Measurements from ENCODE around the gene RAD51B.

The RAD51B gene

DNA sequence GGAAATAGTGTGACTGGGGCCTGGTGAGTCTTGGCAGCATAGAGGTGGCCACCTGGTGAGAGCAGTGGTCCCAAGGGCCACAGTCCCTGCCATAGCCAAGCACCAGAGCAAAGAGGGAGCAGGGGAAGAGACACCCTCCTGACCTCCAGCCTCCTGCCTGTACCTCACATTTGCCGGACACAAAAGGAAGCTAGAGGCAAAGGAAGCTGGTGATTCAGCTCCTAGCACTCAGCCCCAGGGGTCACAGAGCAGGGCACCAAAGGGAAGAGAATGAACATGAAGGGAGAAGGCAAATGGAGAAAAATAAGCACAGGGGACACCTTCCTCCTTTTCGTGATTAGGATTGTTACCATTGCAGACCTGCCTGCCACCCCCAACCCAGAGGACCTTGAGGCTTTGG lies 756.5 kb downstream of the RAD51B start:
- H3K4me1 ChIP-seq (ENCODE audit: insufficient read depth, poor library complexity, severe bottlenecking) = peaks cover 28% of the 10 kb centered on the region
- no peak for ATAC-seq (ENCODE audit: low read depth)

DNA sequence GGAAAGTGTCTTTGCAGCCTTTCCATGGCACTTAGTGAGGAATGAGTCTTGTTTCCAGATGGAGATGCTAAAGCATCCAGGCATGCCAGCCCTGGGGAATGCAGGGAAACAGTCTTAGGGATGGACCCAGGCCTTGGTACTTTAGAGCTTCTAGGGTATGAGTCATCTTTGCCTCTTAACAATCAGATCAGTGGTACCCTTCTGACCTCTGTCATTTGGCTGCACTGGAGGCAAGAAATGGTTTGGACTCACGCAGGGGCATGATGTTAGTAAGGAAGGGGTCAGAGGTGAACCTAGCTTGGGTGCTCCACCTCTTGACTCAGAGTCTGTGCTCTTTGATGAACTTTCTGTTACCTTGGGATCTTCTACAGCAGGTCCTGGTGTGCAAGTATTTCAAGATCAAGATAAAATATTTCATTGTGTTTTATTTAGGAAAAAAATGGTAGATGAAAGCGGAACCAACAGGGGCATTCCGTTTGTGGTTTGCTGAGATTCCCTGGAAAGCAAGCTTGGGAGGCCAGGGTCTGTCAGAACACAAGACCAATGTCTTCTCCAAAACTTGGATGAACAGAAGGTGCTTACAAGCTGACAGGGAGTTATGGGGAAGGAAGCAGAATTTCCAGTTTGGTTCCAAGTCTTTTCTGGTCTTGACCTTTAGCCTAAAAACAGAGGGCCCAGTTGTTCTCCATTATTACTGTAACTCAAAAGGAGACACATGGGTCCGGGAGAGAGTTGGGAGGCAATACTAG lies 757.1 kb downstream of the RAD51B start:
- H3K4me1 ChIP-seq (ENCODE audit: insufficient read depth, poor library complexity, severe bottlenecking) = peaks cover 28% of the 10 kb centered on the region
- TF ChIP-seq CTCF (IDR thresholded peaks at IDR 0.05; ENCODE audit: poor library complexity, severe bottlenecking) = no peak
- no peaks in the 10 kb centered on the region for H3K36me3 ChIP-seq (ENCODE audit: low read depth)
- peak; percentile 48 for ATAC-seq (ENCODE audit: low read depth)
- H3K4me3 ChIP-seq (ENCODE audit: severe bottlenecking) = no peak overlapping the region
- no peaks in the 10 kb centered on the region for H3K27me3 ChIP-seq (ENCODE audit: insufficient read depth, poor library complexity, severe bottlenecking)
- H3K27ac ChIP-seq (ENCODE audit: poor library complexity, severe bottlenecking) = peak overlapping the region; percentile 96
- no peaks in the 10 kb centered on the region for H3K9me3 ChIP-seq (ENCODE audit: severe bottlenecking)
- no peak for DNase-seq (ENCODE audit: low spot score)

More for the DNA sequence above, 756.5 kb downstream of the RAD51B start:
- H3K4me3 ChIP-seq (ENCODE audit: severe bottlenecking) = no peak overlapping the region
- DNase-seq (ENCODE audit: low spot score) = no peak
- no peaks in the 10 kb centered on the region for H3K27me3 ChIP-seq (ENCODE audit: insufficient read depth, poor library complexity, severe bottlenecking)
- H3K9me3 ChIP-seq (ENCODE audit: severe bottlenecking) = no peaks in the 10 kb centered on the region
- no peak for TF ChIP-seq CTCF (IDR thresholded peaks at IDR 0.05; ENCODE audit: poor library complexity, severe bottlenecking)
- H3K27ac ChIP-seq (ENCODE audit: poor library complexity, severe bottlenecking) = peak overlapping the region; percentile 96
- no peaks in the 10 kb centered on the region for H3K36me3 ChIP-seq (ENCODE audit: low read depth)

DNA sequence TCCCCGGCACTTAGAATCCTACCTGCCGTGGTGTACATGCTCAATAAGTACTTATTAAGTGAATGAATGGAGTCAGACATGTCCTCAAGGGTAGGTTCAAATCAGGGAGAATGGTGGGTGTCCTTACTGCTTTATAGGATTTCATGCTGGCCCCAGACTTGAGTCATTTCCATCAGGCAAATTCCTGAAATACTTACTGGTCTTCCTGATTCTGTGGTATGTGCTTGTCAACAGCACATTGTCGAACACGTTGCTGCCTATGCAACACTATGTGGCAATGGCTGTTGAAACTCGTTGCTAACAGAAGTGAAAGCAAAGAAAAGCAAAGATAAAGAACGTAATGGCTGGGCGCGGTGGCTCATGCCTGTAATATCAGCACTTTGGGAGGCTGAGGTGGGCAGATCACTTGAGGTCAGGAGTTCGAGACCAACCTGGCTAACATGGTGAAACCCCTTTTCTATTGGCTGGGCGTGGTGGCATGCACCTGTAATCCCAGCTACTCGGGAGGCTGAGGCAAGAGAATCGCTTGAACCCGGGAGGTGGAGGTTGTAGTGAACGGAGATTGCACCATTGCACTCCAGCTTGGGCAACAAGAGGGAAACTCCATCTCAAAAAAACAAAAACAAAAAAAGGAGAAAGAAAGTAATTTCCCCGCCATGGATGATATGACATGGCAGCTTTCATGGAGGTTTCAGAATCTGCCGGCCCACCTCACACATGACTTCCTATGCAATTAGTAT lies 758.4 kb downstream of the RAD51B start:
- ATAC-seq (ENCODE audit: low read depth) (peak; percentile 95), DNase-seq (ENCODE audit: low spot score) (peak; percentile 90)
- TF ChIP-seq CTCF (IDR thresholded peaks at IDR 0.05; ENCODE audit: poor library complexity, severe bottlenecking) = no peak
- Histone ChIP-seq H3K27me3 (ENCODE audit: insufficient read depth, poor library complexity, severe bottlenecking) (no peaks in the 10 kb centered on the region), H3K4me1 (ENCODE audit: insufficient read depth, poor library complexity, severe bottlenecking) (peaks cover 28% of the 10 kb centered on the region), H3K27ac (ENCODE audit: poor library complexity, severe bottlenecking) (peak overlapping the region; percentile 96), H3K9me3 (ENCODE audit: severe bottlenecking) (no peaks in the 10 kb centered on the region), H3K36me3 (ENCODE audit: low read depth) (no peaks in the 10 kb centered on the region), H3K4me3 (ENCODE audit: severe bottlenecking) (no peak overlapping the region)

DNA sequence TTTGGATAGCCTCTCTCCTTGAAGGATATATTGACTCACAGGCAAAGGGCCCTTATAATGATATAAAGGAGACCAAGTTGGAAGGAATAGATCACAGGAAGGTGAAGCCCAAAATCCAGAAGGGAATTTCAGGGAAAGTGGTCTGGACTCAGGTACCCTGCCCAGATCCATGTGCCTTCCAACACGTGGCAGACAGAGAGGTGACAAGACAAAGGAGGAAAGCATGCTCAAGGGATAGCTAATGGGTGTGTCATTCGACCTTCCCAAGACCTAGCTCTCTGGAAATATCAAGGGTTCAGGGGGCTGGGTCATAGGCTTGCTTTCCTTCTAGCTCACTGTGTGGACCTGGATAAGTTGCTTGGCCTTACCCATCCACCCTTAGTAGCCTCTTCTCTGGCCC lies 759.0 kb downstream of the RAD51B start:
- no peaks in the 10 kb centered on the region for H3K36me3 ChIP-seq (ENCODE audit: low read depth)
- H3K4me1 ChIP-seq (ENCODE audit: insufficient read depth, poor library complexity, severe bottlenecking) = peaks cover 28% of the 10 kb centered on the region
- TF ChIP-seq CTCF (IDR thresholded peaks at IDR 0.05; ENCODE audit: poor library complexity, severe bottlenecking) = no peak
- H3K27ac ChIP-seq (ENCODE audit: poor library complexity, severe bottlenecking) = peak overlapping the region; percentile 96
- no peaks in the 10 kb centered on the region for H3K9me3 ChIP-seq (ENCODE audit: severe bottlenecking)
- no peaks in the 10 kb centered on the region for H3K27me3 ChIP-seq (ENCODE audit: insufficient read depth, poor library complexity, severe bottlenecking)
- ATAC-seq (ENCODE audit: low read depth) = no peak
- no peak overlapping the region for H3K4me3 ChIP-seq (ENCODE audit: severe bottlenecking)
- DNase-seq (ENCODE audit: low spot score) = no peak

All from RWPE2 (cell line).